WTC11 (cell line): ENCODE data around the gene ACOX3. TPM values are rescaled to one million over a fixed set of nuclear protein-coding genes. Genes with fewer than 3 reads are reported as not detected.

ENCODE experiments used
- ATAC-seq: fragments of 200-7000 bp; cut with Tn5 transposase; 2 replicates; pipeline ENCODE4 v1.10.0; 2021; ENCODE audit warnings: mild to moderate bottlenecking, moderate library complexity
- CTCF ChIA-PET: fragments of 300-600 bp; sonication (Branson Sonifier 250); formaldehyde crosslinking; loops from one replicate; lab custom pipeline; 2021; ENCODE audit warnings: antibody characterized with exemption; lab: Charles Lee
- POLR2A ChIA-PET: fragments of 350-600 bp; sonication (Branson Sonifier 250); formaldehyde crosslinking; loops from one replicate; lab custom pipeline; 2021; ENCODE audit warnings: antibody characterized with exemption; lab: Charles Lee
- DNase-seq: peaks from one replicate; pipeline ENCODE4 v3.0.0; 2021; ENCODE audit warnings: low spot score
- H3K27ac Mint-ChIP-seq: 2 replicates; pipeline ENCODE4 v1.8.0; 2021; ENCODE audit warnings: mixed read lengths
- H3K27me3 Mint-ChIP-seq: 2 replicates; pipeline ENCODE4 v1.8.0; 2021; ENCODE audit warnings: low read depth, mild to moderate bottlenecking, moderate library complexity, mixed read lengths
- H3K36me3 Mint-ChIP-seq: 2 replicates; pipeline ENCODE4 v1.8.0; 2021; ENCODE audit warnings: mixed read lengths
- H3K4me1 Mint-ChIP-seq: 2 replicates; pipeline ENCODE4 v1.8.0; 2022; ENCODE audit warnings: mixed read lengths
- H3K4me3 Mint-ChIP-seq: 2 replicates; pipeline ENCODE4 v1.8.0; 2021; ENCODE audit warnings: mild to moderate bottlenecking, moderate library complexity, mixed read lengths
- H3K9me3 Mint-ChIP-seq: 2 replicates; pipeline ENCODE4 v1.8.0; 2021; ENCODE audit warnings: mixed read lengths
- ARID4B ChIP-seq: sonication (generic); formaldehyde crosslinking; IDR thresholded peaks from 2 replicates; pipeline ENCODE4 v1.8.0; 2023; ENCODE audit warnings: missing genetic modification reagents, mild to moderate bottlenecking, borderline replicate concordance
- ATF1 ChIP-seq: sonication (generic); formaldehyde crosslinking; IDR thresholded peaks from 2 replicates; pipeline ENCODE4 v1.8.1; 2023; ENCODE audit warnings: mild to moderate bottlenecking, moderate library complexity, missing genetic modification reagents
- CREB1 ChIP-seq: sonication (generic); formaldehyde crosslinking; IDR thresholded peaks from 2 replicates; pipeline ENCODE4 v1.8.0; 2023; ENCODE audit warnings: mild to moderate bottlenecking, missing genetic modification reagents
- CREM ChIP-seq: sonication (generic); formaldehyde crosslinking; IDR thresholded peaks from 2 replicates; pipeline ENCODE4 v1.8.1; 2022; ENCODE audit warnings: mild to moderate bottlenecking, missing genetic modification reagents, moderate library complexity
- GABPB1 ChIP-seq: sonication (generic); formaldehyde crosslinking; IDR thresholded peaks from 2 replicates; pipeline ENCODE4 v1.8.1; 2023; ENCODE audit warnings: mild to moderate bottlenecking, missing genetic modification reagents
- JUN ChIP-seq: sonication (generic); formaldehyde crosslinking; IDR thresholded peaks from 2 replicates; pipeline ENCODE4 v1.8.0; 2023; ENCODE audit warnings: mild to moderate bottlenecking, missing genetic modification reagents
- MXD4 ChIP-seq: fragments of 250-450 bp; sonication (Bioruptor Pico); IDR thresholded peaks from 2 replicates; pipeline ENCODE4 v1.8.0; 2021; ENCODE audit warnings: mild to moderate bottlenecking, moderate library complexity, borderline replicate concordance
- NFATC4 ChIP-seq: fragments of 250-450 bp; sonication (Bioruptor Pico); IDR thresholded peaks from 2 replicates; pipeline ENCODE4 v1.9.0; 2021; ENCODE audit warnings: mild to moderate bottlenecking
- NFYB ChIP-seq: sonication (generic); formaldehyde crosslinking; conservative IDR thresholded peaks from 2 replicates; pipeline ENCODE4 v1.8.0; 2022; ENCODE audit warnings: low read depth, missing genetic modification reagents
- NR3C1 ChIP-seq: sonication (generic); formaldehyde crosslinking; conservative IDR thresholded peaks from 2 replicates; pipeline ENCODE4 v1.8.1; 2023; ENCODE audit warnings: low read depth, mild to moderate bottlenecking, missing genetic modification reagents
- PRRX2 ChIP-seq: fragments of 250-450 bp; sonication (Bioruptor Pico); IDR thresholded peaks from 2 replicates; pipeline ENCODE4 v1.8.0; 2021; ENCODE audit warnings: mild to moderate bottlenecking
- SOX15 ChIP-seq: fragments of 250-450 bp; sonication (Bioruptor Pico); IDR thresholded peaks from 2 replicates; pipeline ENCODE4 v1.9.0; 2021; ENCODE audit warnings: mild to moderate bottlenecking
- SP1 ChIP-seq: sonication (generic); formaldehyde crosslinking; conservative IDR thresholded peaks from 2 replicates; pipeline ENCODE4 v1.8.1; 2022; ENCODE audit warnings: missing genetic modification reagents
- ZBTB21 ChIP-seq: sonication (generic); formaldehyde crosslinking; IDR thresholded peaks from 2 replicates; pipeline ENCODE4 v1.8.1; 2023; ENCODE audit warnings: mild to moderate bottlenecking, missing genetic modification reagents, borderline replicate concordance
- ZNF121 ChIP-seq: sonication (generic); formaldehyde crosslinking; IDR thresholded peaks from 2 replicates; pipeline ENCODE4 v1.8.0; 2023; ENCODE audit warnings: missing genetic modification reagents
- ZNF138 ChIP-seq: sonication (generic); formaldehyde crosslinking; conservative IDR thresholded peaks from 2 replicates; pipeline ENCODE4 v1.8.1; 2022; ENCODE audit warnings: mild to moderate bottlenecking, moderate library complexity, missing genetic modification reagents
- ZNF317 ChIP-seq: sonication (generic); formaldehyde crosslinking; IDR thresholded peaks from 2 replicates; pipeline ENCODE4 v1.8.1; 2023; ENCODE audit warnings: low read depth, mild to moderate bottlenecking, moderate library complexity, missing genetic modification reagents, borderline replicate concordance
- ZNF416 ChIP-seq: fragments of 250-450 bp; sonication (Bioruptor Pico); IDR thresholded peaks from 2 replicates; pipeline ENCODE4 v1.9.0; 2021; ENCODE audit warnings: mild to moderate bottlenecking, inconsistent platforms
- total RNA-seq: library from RNA; stranded (reverse); gene quantifications from 3 replicates; pipeline ENCODE4 v1.2.3, GENCODE V29; 2021
- TF ChIP-seq, protein P1 (sequence below): sonication (generic); formaldehyde crosslinking; IDR thresholded peaks from 2 replicates; pipeline ENCODE4 v1.8.1; 2023; ENCODE audit warnings: mild to moderate bottlenecking, missing genetic modification reagents, borderline replicate concordance
- TF ChIP-seq, protein P2 (sequence below): fragments of 250-450 bp; sonication (Bioruptor Pico); IDR thresholded peaks from 2 replicates; pipeline ENCODE4 v1.9.0; 2021; ENCODE audit warnings: mild to moderate bottlenecking, borderline replicate concordance
- TF ChIP-seq, protein P3 (sequence below): sonication (generic); formaldehyde crosslinking; IDR thresholded peaks from 2 replicates; pipeline ENCODE4 v1.8.1; 2022; ENCODE audit warnings: mild to moderate bottlenecking, moderate library complexity, missing genetic modification reagents

The ACOX3 gene
- total RNA-seq, 1 experiment from 2014 or later: 10.7 TPM

GRCh38 chr4:8417071-8417614 is 23.4 kb downstream of the ACOX3 start:
- ChIA-PET CTCF (interaction anchor here (1.0 to 1.4 kb wide), 2 partner anchors 175 to 241 kb away, joined by 4 to 5 read pairs; no protein-coding TSS in a partner anchor), POLR2A (no interaction called here)
- ATAC-seq: no peak

GRCh38 chr4:8414377-8414776 is 26.1 kb downstream of the ACOX3 start:
- no peak overlapping the region for H3K4me3 Mint-ChIP-seq
- CTCF ChIA-PET: interaction anchor here (1.4 kb wide), 1 partner anchor 94 kb away, joined by 5 read pairs; no protein-coding TSS in a partner anchor
- H3K36me3 Mint-ChIP-seq: no peaks in the 10 kb centered on the region; the same call in 1 of the 2 replicates
- no peaks in the 10 kb centered on the region; the same call in 1 of the 2 replicates for H3K27me3 Mint-ChIP-seq
- H3K9me3 Mint-ChIP-seq: no peaks in the 10 kb centered on the region
- H3K4me1 Mint-ChIP-seq: peaks cover 9% of the 10 kb centered on the region
- TF ChIP-seq ATF1: no peak
- TF ChIP-seq NFYB (CRISPR knock-in tag): no peak
- TF ChIP-seq SP1 (CRISPR knock-in tag): no peak
- TF ChIP-seq SOX15 (CRISPR knock-in tag): no peak
- TF ChIP-seq GABPB1: no peak
- TF ChIP-seq NR3C1 (CRISPR knock-in tag): no peak
- TF ChIP-seq ZNF416 (CRISPR knock-in tag): no peak
- TF ChIP-seq, protein P1, sequence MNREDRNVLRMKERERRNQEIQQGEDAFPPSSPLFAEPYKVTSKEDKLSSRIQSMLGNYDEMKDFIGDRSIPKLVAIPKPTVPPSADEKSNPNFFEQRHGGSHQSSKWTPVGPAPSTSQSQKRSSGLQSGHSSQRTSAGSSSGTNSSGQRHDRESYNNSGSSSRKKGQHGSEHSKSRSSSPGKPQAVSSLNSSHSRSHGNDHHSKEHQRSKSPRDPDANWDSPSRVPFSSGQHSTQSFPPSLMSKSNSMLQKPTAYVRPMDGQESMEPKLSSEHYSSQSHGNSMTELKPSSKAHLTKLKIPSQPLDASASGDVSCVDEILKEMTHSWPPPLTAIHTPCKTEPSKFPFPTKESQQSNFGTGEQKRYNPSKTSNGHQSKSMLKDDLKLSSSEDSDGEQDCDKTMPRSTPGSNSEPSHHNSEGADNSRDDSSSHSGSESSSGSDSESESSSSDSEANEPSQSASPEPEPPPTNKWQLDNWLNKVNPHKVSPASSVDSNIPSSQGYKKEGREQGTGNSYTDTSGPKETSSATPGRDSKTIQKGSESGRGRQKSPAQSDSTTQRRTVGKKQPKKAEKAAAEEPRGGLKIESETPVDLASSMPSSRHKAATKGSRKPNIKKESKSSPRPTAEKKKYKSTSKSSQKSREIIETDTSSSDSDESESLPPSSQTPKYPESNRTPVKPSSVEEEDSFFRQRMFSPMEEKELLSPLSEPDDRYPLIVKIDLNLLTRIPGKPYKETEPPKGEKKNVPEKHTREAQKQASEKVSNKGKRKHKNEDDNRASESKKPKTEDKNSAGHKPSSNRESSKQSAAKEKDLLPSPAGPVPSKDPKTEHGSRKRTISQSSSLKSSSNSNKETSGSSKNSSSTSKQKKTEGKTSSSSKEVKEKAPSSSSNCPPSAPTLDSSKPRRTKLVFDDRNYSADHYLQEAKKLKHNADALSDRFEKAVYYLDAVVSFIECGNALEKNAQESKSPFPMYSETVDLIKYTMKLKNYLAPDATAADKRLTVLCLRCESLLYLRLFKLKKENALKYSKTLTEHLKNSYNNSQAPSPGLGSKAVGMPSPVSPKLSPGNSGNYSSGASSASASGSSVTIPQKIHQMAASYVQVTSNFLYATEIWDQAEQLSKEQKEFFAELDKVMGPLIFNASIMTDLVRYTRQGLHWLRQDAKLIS (CRISPR knock-in tag): no peak
- no peak for TF ChIP-seq PRRX2 (CRISPR knock-in tag)
- POLR2A ChIA-PET: no interaction called here
- DNase-seq: no peak
- ATAC-seq: no peak
- H3K27ac Mint-ChIP-seq: no peak overlapping the region

More at GRCh38 chr4:8417071-8417614, 23.4 kb downstream of the ACOX3 start:
- Mint-ChIP-seq H3K27ac (no peak overlapping the region), H3K4me1 (no peaks in the 10 kb centered on the region), H3K9me3 (no peaks in the 10 kb centered on the region), H3K4me3 (no peak overlapping the region), H3K36me3 (no peaks in the 10 kb centered on the region), H3K27me3 (no peaks in the 10 kb centered on the region)
- no peak for DNase-seq
- no peak for TF ChIP-seq ZBTB21 (CRISPR knock-in tag)
- TF ChIP-seq MXD4 (CRISPR knock-in tag): no peak
- no peak for TF ChIP-seq NFYB (CRISPR knock-in tag)
- no peak for TF ChIP-seq ZNF317 (CRISPR knock-in tag)
- no peak for TF ChIP-seq CREM (CRISPR knock-in tag)
- TF ChIP-seq, protein P2, sequence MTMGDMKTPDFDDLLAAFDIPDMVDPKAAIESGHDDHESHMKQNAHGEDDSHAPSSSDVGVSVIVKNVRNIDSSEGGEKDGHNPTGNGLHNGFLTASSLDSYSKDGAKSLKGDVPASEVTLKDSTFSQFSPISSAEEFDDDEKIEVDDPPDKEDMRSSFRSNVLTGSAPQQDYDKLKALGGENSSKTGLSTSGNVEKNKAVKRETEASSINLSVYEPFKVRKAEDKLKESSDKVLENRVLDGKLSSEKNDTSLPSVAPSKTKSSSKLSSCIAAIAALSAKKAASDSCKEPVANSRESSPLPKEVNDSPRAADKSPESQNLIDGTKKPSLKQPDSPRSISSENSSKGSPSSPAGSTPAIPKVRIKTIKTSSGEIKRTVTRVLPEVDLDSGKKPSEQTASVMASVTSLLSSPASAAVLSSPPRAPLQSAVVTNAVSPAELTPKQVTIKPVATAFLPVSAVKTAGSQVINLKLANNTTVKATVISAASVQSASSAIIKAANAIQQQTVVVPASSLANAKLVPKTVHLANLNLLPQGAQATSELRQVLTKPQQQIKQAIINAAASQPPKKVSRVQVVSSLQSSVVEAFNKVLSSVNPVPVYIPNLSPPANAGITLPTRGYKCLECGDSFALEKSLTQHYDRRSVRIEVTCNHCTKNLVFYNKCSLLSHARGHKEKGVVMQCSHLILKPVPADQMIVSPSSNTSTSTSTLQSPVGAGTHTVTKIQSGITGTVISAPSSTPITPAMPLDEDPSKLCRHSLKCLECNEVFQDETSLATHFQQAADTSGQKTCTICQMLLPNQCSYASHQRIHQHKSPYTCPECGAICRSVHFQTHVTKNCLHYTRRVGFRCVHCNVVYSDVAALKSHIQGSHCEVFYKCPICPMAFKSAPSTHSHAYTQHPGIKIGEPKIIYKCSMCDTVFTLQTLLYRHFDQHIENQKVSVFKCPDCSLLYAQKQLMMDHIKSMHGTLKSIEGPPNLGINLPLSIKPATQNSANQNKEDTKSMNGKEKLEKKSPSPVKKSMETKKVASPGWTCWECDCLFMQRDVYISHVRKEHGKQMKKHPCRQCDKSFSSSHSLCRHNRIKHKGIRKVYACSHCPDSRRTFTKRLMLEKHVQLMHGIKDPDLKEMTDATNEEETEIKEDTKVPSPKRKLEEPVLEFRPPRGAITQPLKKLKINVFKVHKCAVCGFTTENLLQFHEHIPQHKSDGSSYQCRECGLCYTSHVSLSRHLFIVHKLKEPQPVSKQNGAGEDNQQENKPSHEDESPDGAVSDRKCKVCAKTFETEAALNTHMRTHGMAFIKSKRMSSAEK (CRISPR knock-in tag): no peak
- no peak for TF ChIP-seq ZNF121 (CRISPR knock-in tag)
- no peak for TF ChIP-seq NFATC4
- TF ChIP-seq CREB1 (CRISPR knock-in tag): no peak
- TF ChIP-seq ZNF138 (CRISPR knock-in tag): no peak
- no peak for TF ChIP-seq JUN (CRISPR knock-in tag)
- TF ChIP-seq, protein P3, sequence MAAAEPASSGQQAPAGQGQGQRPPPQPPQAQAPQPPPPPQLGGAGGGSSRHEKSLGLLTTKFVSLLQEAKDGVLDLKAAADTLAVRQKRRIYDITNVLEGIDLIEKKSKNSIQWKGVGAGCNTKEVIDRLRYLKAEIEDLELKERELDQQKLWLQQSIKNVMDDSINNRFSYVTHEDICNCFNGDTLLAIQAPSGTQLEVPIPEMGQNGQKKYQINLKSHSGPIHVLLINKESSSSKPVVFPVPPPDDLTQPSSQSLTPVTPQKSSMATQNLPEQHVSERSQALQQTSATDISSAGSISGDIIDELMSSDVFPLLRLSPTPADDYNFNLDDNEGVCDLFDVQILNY (CRISPR knock-in tag): no peak
- no peak for TF ChIP-seq ARID4B (CRISPR knock-in tag)
